Measurements from ENCODE around the gene ACOT6. TPM values are rescaled to one million over a fixed set of nuclear protein-coding genes. Genes with fewer than 3 reads are reported as not detected.

ACOT6 gene
- total RNA-seq, 2 donors from 2014 or later: not detected

GRCh38 chr14:73606271-73606670, 6.0 kb upstream of the ACOT6 start:
- no peak overlapping the region for H3K27ac ChIP-seq
- H3K9me3 ChIP-seq: no peaks in the 10 kb centered on the region
- no peaks in the 10 kb centered on the region for H3K4me1 ChIP-seq
- H3K4me3 ChIP-seq: no peak overlapping the region
- no peak for TF ChIP-seq CTCF (IDR thresholded peaks at IDR 0.05)
- intact Hi-C loops (cut with DNase I): no loop called here
- DNase-seq: no peak
- no peak overlapping the region for H3K9ac ChIP-seq (ENCODE audit: low read depth in 2 of 2, low read length in 2 of 2)
- H3K36me3 ChIP-seq: no peaks in the 10 kb centered on the region
- no peaks in the 10 kb centered on the region for H3K27me3 ChIP-seq

- H3K27me3 ChIP-seq: no peaks in the 10 kb centered on the region
- no peaks in the 10 kb centered on the region for H3K4me1 ChIP-seq
- no peaks in the 10 kb centered on the region for H3K36me3 ChIP-seq
- H3K9me3 ChIP-seq: no peaks in the 10 kb centered on the region
- H3K27ac ChIP-seq: no peak overlapping the region
- intact Hi-C loops (cut with DNase I): no loop called here
- DNase-seq: no peak
- no peak for TF ChIP-seq CTCF (IDR thresholded peaks at IDR 0.05)
- H3K9ac ChIP-seq (ENCODE audit: low read depth in 2 of 2, low read length in 2 of 2): no peak overlapping the region
- no peak overlapping the region for H3K4me3 ChIP-seq
Observed at GRCh38 chr14:73607241-73607640, 5.1 kb upstream of the ACOT6 start.

- H3K4me3 ChIP-seq: no peak overlapping the region
- no peaks in the 10 kb centered on the region for H3K4me1 ChIP-seq
- no peak for TF ChIP-seq CTCF (IDR thresholded peaks at IDR 0.05)
- intact Hi-C loops (cut with DNase I): no loop called here
- no peaks in the 10 kb centered on the region for H3K9me3 ChIP-seq
- H3K27ac ChIP-seq: no peak overlapping the region
- H3K27me3 ChIP-seq: no peaks in the 10 kb centered on the region
- H3K36me3 ChIP-seq: no peaks in the 10 kb centered on the region
- peak; percentile 26 for DNase-seq
- no peak overlapping the region for H3K9ac ChIP-seq (ENCODE audit: low read depth in 2 of 2, low read length in 2 of 2)
Observed at GRCh38 chr14:73610687-73611086, 1.6 kb upstream of the ACOT6 start.

- peak; percentile 36 for DNase-seq
- H3K9me3 ChIP-seq: no peaks in the 10 kb centered on the region
- H3K4me1 ChIP-seq: no peaks in the 10 kb centered on the region
- intact Hi-C loops (cut with DNase I): no loop called here
- no peak for TF ChIP-seq CTCF (IDR thresholded peaks at IDR 0.05)
- H3K27ac ChIP-seq: peak overlapping the region; percentile 56
- no peaks in the 10 kb centered on the region for H3K27me3 ChIP-seq
- no peaks in the 10 kb centered on the region for H3K36me3 ChIP-seq
- H3K9ac ChIP-seq (ENCODE audit: low read depth in 2 of 2, low read length in 2 of 2): peak overlapping the region in 1 of 2 donors; percentile 54
- peak overlapping the region; percentile 63 for H3K4me3 ChIP-seq
Observed at GRCh38 chr14:73613046-73613383, 698 bp downstream of the ACOT6 start.

GRCh38 chr14:73613419-73613963, 1.2 kb downstream of the ACOT6 start:
- Histone ChIP-seq H3K9ac (ENCODE audit: low read depth in 2 of 2, low read length in 2 of 2) (peak overlapping the region in 1 of 2 donors; percentile 54), H3K27me3 (no peaks in the 10 kb centered on the region), H3K4me3 (peak overlapping the region; percentile 63), H3K27ac (no peak overlapping the region), H3K36me3 (no peaks in the 10 kb centered on the region), H3K9me3 (no peaks in the 10 kb centered on the region), H3K4me1 (no peaks in the 10 kb centered on the region)
- DNase-seq: no peak
- intact Hi-C loops (cut with DNase I): no loop called here
- no peak for TF ChIP-seq CTCF (IDR thresholded peaks at IDR 0.05)
